ENCODE data around the gene PTDSS2. TPM values are rescaled to one million over a fixed set of nuclear protein-coding genes. Genes with fewer than 3 reads are reported as not detected.

Gene PTDSS2
- total and polyA plus RNA-seq, 9 of the 15 experiments (the other 6 are each of a cell fraction or from before 2014, with no cell fraction given), result 0.45 to 53.9 (median 17.2) TPM

DNA sequence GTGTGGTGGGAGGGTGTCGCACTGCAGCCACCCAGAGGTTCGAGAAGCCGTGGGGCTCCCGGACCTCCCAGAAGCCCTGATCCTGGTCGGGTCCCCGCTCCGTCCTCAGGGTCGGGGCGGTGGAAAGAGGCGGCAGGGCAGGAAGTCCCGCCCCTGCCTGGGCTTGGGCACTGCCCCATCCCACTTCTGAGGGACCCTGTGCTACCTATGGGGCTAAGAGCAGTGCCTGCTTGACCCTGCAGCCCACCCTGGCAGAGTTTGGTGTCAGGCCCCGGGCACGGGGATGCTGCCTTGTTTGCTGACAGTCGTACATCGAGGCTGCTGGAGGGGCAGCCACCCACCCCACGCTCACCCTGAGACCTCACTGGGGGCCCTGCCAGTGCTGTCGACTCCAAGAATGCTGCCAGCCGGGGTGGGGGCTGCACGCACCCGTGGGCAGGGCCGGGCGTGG lies 37.5 kb downstream of the PTDSS2 start (continued):
- TF ChIP-seq, protein P1, sequence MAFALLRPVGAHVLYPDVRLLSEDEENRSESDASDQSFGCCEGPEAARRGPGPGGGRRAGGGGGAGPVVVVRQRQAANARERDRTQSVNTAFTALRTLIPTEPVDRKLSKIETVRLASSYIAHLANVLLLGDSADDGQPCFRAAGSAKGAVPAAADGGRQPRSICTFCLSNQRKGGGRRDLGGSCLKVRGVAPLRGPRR (CRISPR knock-in tag; IDR thresholded peaks at IDR 0.05), result no peak
- TF ChIP-seq, protein P2, sequence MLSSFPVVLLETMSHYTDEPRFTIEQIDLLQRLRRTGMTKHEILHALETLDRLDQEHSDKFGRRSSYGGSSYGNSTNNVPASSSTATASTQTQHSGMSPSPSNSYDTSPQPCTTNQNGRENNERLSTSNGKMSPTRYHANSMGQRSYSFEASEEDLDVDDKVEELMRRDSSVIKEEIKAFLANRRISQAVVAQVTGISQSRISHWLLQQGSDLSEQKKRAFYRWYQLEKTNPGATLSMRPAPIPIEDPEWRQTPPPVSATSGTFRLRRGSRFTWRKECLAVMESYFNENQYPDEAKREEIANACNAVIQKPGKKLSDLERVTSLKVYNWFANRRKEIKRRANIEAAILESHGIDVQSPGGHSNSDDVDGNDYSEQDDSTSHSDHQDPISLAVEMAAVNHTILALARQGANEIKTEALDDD (IDR thresholded peaks at IDR 0.05), result no peak
- no peak for TF ChIP-seq MLLT1 (IDR thresholded peaks at IDR 0.05)
- no peak for TF ChIP-seq JUND (IDR thresholded peaks at IDR 0.05; ENCODE audit: borderline replicate concordance, low read depth, low read length)
- no peak for TF ChIP-seq JUND (tag; IDR thresholded peaks at IDR 0.05; ENCODE audit: borderline replicate concordance, low read depth, low read length)
- TF ChIP-seq, protein P3, sequence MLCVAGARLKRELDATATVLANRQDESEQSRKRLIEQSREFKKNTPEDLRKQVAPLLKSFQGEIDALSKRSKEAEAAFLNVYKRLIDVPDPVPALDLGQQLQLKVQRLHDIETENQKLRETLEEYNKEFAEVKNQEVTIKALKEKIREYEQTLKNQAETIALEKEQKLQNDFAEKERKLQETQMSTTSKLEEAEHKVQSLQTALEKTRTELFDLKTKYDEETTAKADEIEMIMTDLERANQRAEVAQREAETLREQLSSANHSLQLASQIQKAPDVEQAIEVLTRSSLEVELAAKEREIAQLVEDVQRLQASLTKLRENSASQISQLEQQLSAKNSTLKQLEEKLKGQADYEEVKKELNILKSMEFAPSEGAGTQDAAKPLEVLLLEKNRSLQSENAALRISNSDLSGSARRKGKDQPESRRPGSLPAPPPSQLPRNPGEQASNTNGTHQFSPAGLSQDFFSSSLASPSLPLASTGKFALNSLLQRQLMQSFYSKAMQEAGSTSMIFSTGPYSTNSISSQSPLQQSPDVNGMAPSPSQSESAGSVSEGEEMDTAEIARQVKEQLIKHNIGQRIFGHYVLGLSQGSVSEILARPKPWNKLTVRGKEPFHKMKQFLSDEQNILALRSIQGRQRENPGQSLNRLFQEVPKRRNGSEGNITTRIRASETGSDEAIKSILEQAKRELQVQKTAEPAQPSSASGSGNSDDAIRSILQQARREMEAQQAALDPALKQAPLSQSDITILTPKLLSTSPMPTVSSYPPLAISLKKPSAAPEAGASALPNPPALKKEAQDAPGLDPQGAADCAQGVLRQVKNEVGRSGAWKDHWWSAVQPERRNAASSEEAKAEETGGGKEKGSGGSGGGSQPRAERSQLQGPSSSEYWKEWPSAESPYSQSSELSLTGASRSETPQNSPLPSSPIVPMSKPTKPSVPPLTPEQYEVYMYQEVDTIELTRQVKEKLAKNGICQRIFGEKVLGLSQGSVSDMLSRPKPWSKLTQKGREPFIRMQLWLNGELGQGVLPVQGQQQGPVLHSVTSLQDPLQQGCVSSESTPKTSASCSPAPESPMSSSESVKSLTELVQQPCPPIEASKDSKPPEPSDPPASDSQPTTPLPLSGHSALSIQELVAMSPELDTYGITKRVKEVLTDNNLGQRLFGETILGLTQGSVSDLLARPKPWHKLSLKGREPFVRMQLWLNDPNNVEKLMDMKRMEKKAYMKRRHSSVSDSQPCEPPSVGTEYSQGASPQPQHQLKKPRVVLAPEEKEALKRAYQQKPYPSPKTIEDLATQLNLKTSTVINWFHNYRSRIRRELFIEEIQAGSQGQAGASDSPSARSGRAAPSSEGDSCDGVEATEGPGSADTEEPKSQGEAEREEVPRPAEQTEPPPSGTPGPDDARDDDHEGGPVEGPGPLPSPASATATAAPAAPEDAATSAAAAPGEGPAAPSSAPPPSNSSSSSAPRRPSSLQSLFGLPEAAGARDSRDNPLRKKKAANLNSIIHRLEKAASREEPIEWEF (CRISPR knock-in tag; IDR thresholded peaks at IDR 0.05), result no peak
- TF ChIP-seq ZNF518B (CRISPR knock-in tag; IDR thresholded peaks at IDR 0.05), result no peak
- no peak for TF ChIP-seq ZBTB33 (CRISPR knock-in tag; IDR thresholded peaks at IDR 0.05)
- no peak for TF ChIP-seq TBL1XR1 (IDR thresholded peaks at IDR 0.05; ENCODE audit: low read length in 2 of 2)
- no peak for TF ChIP-seq PHF20 (IDR thresholded peaks at IDR 0.05; ENCODE audit: partially characterized antibody)
- TF ChIP-seq ZNF436 (CRISPR knock-in tag; IDR thresholded peaks at IDR 0.05), result no peak
